Upper lobe of right lung (tissue), 1 donor: ENCODE results near the gene SLC2A11. TPM values are rescaled to one million over a fixed set of nuclear protein-coding genes. Genes with fewer than 3 reads are reported as not detected.

Experiments used
- ATAC-seq: fragments of 200-7000 bp; cut with Tn5 transposase; one replicate; pipeline ENCODE4 v1.9.1; 2020; ENCODE audit warnings: mild to moderate bottlenecking, moderate library complexity
- DNase-seq: peaks from one replicate; pipeline ENCODE4 v3.0.0-alpha.2; 2020
- H3K27ac ChIP-seq: fragments of 200-600 bp; one replicate; pipeline ENCODE4 v1.8.0; 2022
- H3K27me3 ChIP-seq: fragments of 200-600 bp; one replicate; pipeline ENCODE4 v1.8.0; 2022; ENCODE audit warnings: mild to moderate bottlenecking
- H3K36me3 ChIP-seq: fragments of 200-600 bp; one replicate; pipeline ENCODE4 v1.8.0; 2022
- H3K4me1 ChIP-seq: fragments of 200-600 bp; one replicate; pipeline ENCODE4 v1.8.0; 2022
- H3K4me3 ChIP-seq: fragments of 200-600 bp; one replicate; pipeline ENCODE4 v1.8.0; 2022; ENCODE audit warnings: mild to moderate bottlenecking
- H3K9me3 ChIP-seq: fragments of 200-600 bp; one replicate; pipeline ENCODE4 v1.8.0; 2022
- intact Hi-C: fragments of 100-400 bp; cut with DNase I; formaldehyde crosslinking; loops from one replicate; pipeline ENCODE4 v1.11.0; 2022
- total RNA-seq: library from RNA; stranded (reverse); fragmentation: NEBNext Ultra II Directional; extraction: Animal tissue kit (Norgen Biotek cat#: 25700); gene quantifications from one replicate; pipeline ENCODE4 v1.2.1, GENCODE V29; 2021
- TF ChIP-seq, protein P1 (sequence below): fragments of 200-600 bp; IDR thresholded peaks from one replicate; pipeline ENCODE4 v1.8.0; 2022; ENCODE audit warnings: antibody characterized with exemption
- donor health status: DM: no; HTN: yes; CAD: no; lungs with severe emphysema.

SLC2A11 gene
- total RNA-seq, 1 donor from 2014 or later = 13.2 TPM

DNA sequence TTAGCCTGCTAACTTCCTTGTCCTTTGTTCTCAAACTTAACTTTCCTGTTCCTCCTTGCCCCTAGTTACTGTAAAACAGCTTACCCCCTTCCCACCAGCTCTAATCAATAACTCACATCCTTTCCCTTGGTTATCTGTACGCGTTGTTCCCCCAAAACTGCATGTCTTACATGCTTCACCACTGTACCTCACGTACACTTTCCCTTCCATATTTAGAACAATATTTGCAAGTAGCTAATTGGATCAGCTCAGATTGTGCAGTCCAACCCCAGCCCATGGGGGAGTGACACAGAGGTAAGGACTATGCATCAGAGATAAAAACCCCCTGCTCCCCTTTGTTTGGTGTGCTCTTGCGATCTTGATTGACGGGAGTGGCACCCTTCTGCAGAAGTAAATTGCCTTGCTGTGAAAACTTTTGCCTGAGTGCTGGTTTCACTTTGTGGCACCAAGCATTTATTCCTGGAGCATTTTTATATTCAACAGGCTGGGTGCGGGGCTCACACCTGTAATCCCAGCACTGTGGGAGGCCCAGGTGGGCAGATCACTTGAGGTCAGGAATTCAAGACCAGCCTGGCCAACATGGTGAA lies 67.4 kb downstream of the SLC2A11 start:
- Histone ChIP-seq H3K4me1 (no peaks in the 10 kb centered on the region), H3K36me3 (peaks cover 7% of the 10 kb centered on the region), H3K27me3 (no peaks in the 10 kb centered on the region), H3K4me3 (no peak overlapping the region), H3K9me3 (peaks cover 5% of the 10 kb centered on the region), H3K27ac (no peak overlapping the region)
- intact Hi-C loops = no loop called here
- DNase-seq = no peak
- TF ChIP-seq, protein P1, sequence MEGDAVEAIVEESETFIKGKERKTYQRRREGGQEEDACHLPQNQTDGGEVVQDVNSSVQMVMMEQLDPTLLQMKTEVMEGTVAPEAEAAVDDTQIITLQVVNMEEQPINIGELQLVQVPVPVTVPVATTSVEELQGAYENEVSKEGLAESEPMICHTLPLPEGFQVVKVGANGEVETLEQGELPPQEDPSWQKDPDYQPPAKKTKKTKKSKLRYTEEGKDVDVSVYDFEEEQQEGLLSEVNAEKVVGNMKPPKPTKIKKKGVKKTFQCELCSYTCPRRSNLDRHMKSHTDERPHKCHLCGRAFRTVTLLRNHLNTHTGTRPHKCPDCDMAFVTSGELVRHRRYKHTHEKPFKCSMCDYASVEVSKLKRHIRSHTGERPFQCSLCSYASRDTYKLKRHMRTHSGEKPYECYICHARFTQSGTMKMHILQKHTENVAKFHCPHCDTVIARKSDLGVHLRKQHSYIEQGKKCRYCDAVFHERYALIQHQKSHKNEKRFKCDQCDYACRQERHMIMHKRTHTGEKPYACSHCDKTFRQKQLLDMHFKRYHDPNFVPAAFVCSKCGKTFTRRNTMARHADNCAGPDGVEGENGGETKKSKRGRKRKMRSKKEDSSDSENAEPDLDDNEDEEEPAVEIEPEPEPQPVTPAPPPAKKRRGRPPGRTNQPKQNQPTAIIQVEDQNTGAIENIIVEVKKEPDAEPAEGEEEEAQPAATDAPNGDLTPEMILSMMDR = no peak
- no peak for ATAC-seq

DNA sequence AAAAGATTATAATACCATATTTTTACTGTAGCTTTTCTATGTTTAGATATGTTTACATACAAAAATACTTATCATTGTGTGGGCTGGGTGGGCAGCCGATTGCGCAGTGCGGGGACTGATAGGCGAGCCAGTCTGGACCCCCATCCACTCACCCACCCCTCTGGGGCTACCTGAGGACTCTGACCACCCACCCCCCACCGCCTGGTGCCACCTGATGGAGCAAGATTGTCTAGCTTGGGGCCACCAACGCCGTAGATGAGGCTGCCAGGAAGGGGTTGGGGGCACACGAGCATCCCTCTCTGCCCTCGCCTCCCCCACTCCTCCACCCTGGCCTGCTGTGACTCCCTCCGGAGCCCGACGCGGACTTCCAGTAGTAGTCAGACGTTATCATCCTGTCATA lies 68.9 kb downstream of the SLC2A11 start:
- DNase-seq (no peak), ATAC-seq (peak; percentile 23)
- Histone ChIP-seq H3K27me3 (no peaks in the 10 kb centered on the region), H3K4me3 (no peak overlapping the region), H3K27ac (no peak overlapping the region), H3K9me3 (peaks cover 5% of the 10 kb centered on the region), H3K4me1 (no peaks in the 10 kb centered on the region), H3K36me3 (peaks cover 7% of the 10 kb centered on the region)
- intact Hi-C loops = no loop called here
- TF ChIP-seq, protein P1 = no peak

Other genes starting within 250 kb of the SLC2A11 start
- 0.96 TPM for gene DRICH1, start 225.6 kb upstream of the SLC2A11 start, total RNA-seq
- gene RGL4, start 166.9 kb upstream of the SLC2A11 start, total RNA-seq = 1.2 TPM
- gene ZNF70, start 106.8 kb upstream of the SLC2A11 start, total RNA-seq = 6.1 TPM
- gene VPREB3, start 103.5 kb upstream of the SLC2A11 start, total RNA-seq = not detected
- gene C22orf15, start 94.9 kb upstream of the SLC2A11 start, total RNA-seq = not detected
- 102 TPM for gene CHCHD10, start 89.9 kb upstream of the SLC2A11 start, total RNA-seq
- 1.9 TPM for gene MMP11, start 85.0 kb upstream of the SLC2A11 start, total RNA-seq
- 59.6 TPM for gene SMARCB1, start 70.9 kb upstream of the SLC2A11 start, total RNA-seq
- 3.8 TPM for gene DERL3, start 18.9 kb upstream of the SLC2A11 start, total RNA-seq
- gene MIF, start 36.5 kb downstream of the SLC2A11 start, total RNA-seq = 236 TPM
- 9.8 TPM for gene GSTT2B, start 103.3 kb downstream of the SLC2A11 start, total RNA-seq
- gene DDTL, start 109.0 kb downstream of the SLC2A11 start, total RNA-seq = 2.5 TPM
- 88.7 TPM for gene DDT, start 116.6 kb downstream of the SLC2A11 start, total RNA-seq
- 1.1 TPM for gene GSTT2, start 122.3 kb downstream of the SLC2A11 start, total RNA-seq
- gene GSTT4, start 147.6 kb downstream of the SLC2A11 start, total RNA-seq = not detected
- gene CABIN1, start 153.4 kb downstream of the SLC2A11 start, total RNA-seq = 92.0 TPM